ENCODE data around the gene FGF22.

Gene FGF22

DNA sequence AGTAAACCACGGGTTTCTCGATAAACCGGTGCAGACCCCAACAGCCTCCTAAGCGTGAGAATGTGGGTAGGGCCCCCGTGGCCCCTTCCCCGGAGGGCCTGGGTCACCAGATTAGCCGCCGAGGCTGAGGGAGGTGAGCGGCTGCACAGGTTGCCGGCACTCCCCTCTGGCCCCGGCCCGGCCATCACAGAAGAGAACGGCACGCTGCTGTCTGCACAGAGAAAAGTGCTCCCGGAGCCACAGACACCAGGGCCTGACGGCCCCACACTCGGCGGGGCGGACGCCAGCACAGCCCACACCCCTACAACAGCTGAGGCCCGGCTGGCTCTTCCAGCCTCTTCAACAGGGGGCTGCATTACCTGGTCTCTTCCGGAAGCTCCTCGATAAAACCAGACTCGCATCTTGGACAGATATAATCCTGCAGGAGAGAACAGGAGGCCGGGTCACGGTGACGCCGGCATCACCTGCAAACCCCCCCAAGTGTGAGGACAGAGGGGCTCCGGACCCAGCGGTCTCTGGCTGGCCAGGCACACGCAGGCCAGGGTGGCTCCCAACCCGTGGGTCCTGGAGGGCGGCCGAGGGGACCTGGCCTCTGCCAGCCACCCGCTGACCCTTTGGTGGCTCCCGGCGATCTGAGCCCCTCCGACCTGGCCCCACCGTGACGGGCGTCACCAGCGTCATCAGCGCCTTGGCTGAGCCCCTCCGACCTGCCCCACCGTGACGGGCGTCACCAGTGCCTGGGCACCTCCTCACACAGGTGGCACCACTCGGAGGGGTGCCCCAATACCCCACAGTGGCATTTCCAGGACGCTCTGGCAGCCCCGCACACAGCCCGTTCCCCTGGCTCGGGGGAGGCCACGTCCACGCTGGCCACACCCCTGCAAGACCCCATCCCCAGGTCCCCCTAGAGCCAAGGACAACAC is 13.0 kb downstream of the FGF22 start:
- Histone ChIP-seq H3K27me3 (ENCODE audit: insufficient read depth, low read length, poor library complexity) (no peaks in the 10 kb centered on the region), H3K4me1 (ENCODE audit: insufficient read depth, low read length) (no peaks in the 10 kb centered on the region), H3K4me3 (ENCODE audit: low read depth in 1 of 2, low read length in 2 of 2) (no peak overlapping the region), H3K27ac (ENCODE audit: low read length) (no peak overlapping the region), H3K9ac (ENCODE audit: low read depth, low read length) (no peak overlapping the region), H3K79me2 (ENCODE audit: insufficient read depth, low read length) (peaks cover 69% of the 10 kb centered on the region), H3K36me3 (ENCODE audit: insufficient read depth, low read length) (peaks cover 87% of the 10 kb centered on the region), H3K9me3 (ENCODE audit: insufficient read depth, low read length, severe bottlenecking) (no peaks in the 10 kb centered on the region), H4K20me1 (ENCODE audit: insufficient read depth, low read length) (peaks cover 79% of the 10 kb centered on the region), H2AFZ (ENCODE audit: low read depth, low read length) (no peak overlapping the region), H3K4me2 (ENCODE audit: insufficient read depth, low read length) (no peak overlapping the region)
- TF ChIP-seq, protein P1, sequence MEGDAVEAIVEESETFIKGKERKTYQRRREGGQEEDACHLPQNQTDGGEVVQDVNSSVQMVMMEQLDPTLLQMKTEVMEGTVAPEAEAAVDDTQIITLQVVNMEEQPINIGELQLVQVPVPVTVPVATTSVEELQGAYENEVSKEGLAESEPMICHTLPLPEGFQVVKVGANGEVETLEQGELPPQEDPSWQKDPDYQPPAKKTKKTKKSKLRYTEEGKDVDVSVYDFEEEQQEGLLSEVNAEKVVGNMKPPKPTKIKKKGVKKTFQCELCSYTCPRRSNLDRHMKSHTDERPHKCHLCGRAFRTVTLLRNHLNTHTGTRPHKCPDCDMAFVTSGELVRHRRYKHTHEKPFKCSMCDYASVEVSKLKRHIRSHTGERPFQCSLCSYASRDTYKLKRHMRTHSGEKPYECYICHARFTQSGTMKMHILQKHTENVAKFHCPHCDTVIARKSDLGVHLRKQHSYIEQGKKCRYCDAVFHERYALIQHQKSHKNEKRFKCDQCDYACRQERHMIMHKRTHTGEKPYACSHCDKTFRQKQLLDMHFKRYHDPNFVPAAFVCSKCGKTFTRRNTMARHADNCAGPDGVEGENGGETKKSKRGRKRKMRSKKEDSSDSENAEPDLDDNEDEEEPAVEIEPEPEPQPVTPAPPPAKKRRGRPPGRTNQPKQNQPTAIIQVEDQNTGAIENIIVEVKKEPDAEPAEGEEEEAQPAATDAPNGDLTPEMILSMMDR (IDR thresholded peaks at IDR 0.05; ENCODE audit: borderline replicate concordance, extremely low read depth, low read length, poor library complexity, severe bottlenecking): no peak
- no peak for TF ChIP-seq EZH2 (IDR thresholded peaks at IDR 0.05; ENCODE audit: borderline replicate concordance, low read depth, low read length, severe bottlenecking)
- DNase-seq (no peak), ATAC-seq (ENCODE audit: insufficient read depth, low read depth) (no peak)

DNA sequence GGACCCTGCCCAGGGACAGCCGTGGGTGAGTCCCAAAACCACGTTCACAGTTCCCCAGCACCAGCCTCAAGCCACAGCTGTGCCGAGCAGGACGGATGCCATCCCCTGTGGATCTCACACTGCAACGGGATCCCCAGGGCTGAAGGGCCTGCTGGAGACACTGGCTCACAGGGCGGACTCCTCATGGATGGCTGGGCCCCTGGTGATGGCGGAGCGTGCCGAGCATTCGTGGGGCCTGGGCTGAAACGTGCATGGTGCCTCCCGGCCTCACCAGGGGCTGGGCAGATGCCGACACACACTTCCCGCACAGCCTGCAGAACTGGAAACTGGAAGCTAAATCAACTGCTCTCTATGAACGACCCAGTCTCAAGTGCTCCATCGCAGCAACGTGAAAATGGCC is 13.7 kb downstream of the FGF22 start:
- H3K27ac ChIP-seq (ENCODE audit: low read length): no peak overlapping the region
- ATAC-seq (ENCODE audit: insufficient read depth, low read depth) (no peak), DNase-seq (no peak)
- no peaks in the 10 kb centered on the region for H3K27me3 ChIP-seq (ENCODE audit: insufficient read depth, low read length, poor library complexity)
- H3K79me2 ChIP-seq (ENCODE audit: insufficient read depth, low read length): peaks cover 76% of the 10 kb centered on the region
- no peak overlapping the region for H3K4me3 ChIP-seq (ENCODE audit: low read depth in 1 of 2, low read length in 2 of 2)
- no peak overlapping the region for H2AFZ ChIP-seq (ENCODE audit: low read depth, low read length)
- TF ChIP-seq EZH2 (IDR thresholded peaks at IDR 0.05; ENCODE audit: borderline replicate concordance, low read depth, low read length, severe bottlenecking): no peak
- TF ChIP-seq, protein P1 (IDR thresholded peaks at IDR 0.05; ENCODE audit: borderline replicate concordance, extremely low read depth, low read length, poor library complexity, severe bottlenecking): no peak
- H3K36me3 ChIP-seq (ENCODE audit: insufficient read depth, low read length): peaks cover 87% of the 10 kb centered on the region
- H3K4me2 ChIP-seq (ENCODE audit: insufficient read depth, low read length): no peak overlapping the region
- 0 out of 2 replicates have a peak, but pooled peaks cover 4% of the 10 kb centered on the region for H3K4me1 ChIP-seq (ENCODE audit: insufficient read depth, low read length)
- peaks cover 86% of the 10 kb centered on the region for H4K20me1 ChIP-seq (ENCODE audit: insufficient read depth, low read length)
- H3K9ac ChIP-seq (ENCODE audit: low read depth, low read length): no peak overlapping the region
- H3K9me3 ChIP-seq (ENCODE audit: insufficient read depth, low read length, severe bottlenecking): no peaks in the 10 kb centered on the region

DNA sequence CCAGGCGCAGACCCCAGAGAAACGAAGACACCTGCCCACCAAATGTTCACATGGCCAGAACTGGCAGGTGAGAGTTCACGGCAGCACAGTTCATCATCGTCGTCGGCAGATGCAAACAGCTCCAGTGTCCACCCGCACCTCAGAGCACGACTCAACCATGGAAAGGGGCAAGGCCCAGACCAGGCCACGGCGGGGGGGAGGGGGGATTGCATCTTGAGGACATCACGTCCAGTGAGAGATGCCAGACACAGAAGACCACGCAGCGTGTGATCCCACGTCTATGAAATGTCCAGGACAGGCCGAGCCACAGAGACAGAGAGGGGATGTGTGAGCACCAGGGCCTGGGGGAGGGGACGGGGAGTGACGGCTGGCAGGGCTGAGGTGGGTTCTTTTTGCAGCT is 16.0 kb downstream of the FGF22 start:
- Histone ChIP-seq H4K20me1 (ENCODE audit: insufficient read depth, low read length) (peaks cover 97% of the 10 kb centered on the region), H3K9me3 (ENCODE audit: insufficient read depth, low read length, severe bottlenecking) (no peaks in the 10 kb centered on the region), H3K36me3 (ENCODE audit: insufficient read depth, low read length) (peaks cover 89% of the 10 kb centered on the region), H3K27me3 (ENCODE audit: insufficient read depth, low read length, poor library complexity) (no peaks in the 10 kb centered on the region), H3K4me1 (ENCODE audit: insufficient read depth, low read length) (peaks cover 24% of the 10 kb centered on the region), H3K79me2 (ENCODE audit: insufficient read depth, low read length) (peaks cover 95% of the 10 kb centered on the region), H3K9ac (ENCODE audit: low read depth, low read length) (no peak overlapping the region), H3K4me3 (ENCODE audit: low read depth in 1 of 2, low read length in 2 of 2) (no peak overlapping the region), H2AFZ (ENCODE audit: low read depth, low read length) (no peak overlapping the region), H3K27ac (ENCODE audit: low read length) (no peak overlapping the region), H3K4me2 (ENCODE audit: insufficient read depth, low read length) (no peak overlapping the region)
- ATAC-seq (ENCODE audit: insufficient read depth, low read depth): no peak
- no peak for DNase-seq
- TF ChIP-seq, protein P1 (IDR thresholded peaks at IDR 0.05; ENCODE audit: borderline replicate concordance, extremely low read depth, low read length, poor library complexity, severe bottlenecking): no peak
- no peak for TF ChIP-seq EZH2 (IDR thresholded peaks at IDR 0.05; ENCODE audit: borderline replicate concordance, low read depth, low read length, severe bottlenecking)
